Heart left ventricle (tissue), 16 donors: ENCODE measurements around the gene BICRA. TPM values are rescaled to one million over a fixed set of nuclear protein-coding genes. Genes with fewer than 3 reads are reported as not detected.

ENCODE experiments used
- ATAC-seq, 4 donors: fragments of 200-7000 bp; cut with Tn5 transposase; one replicate each; pipeline ENCODE4 v1.9.1; 2020 to 2022; ENCODE audit warnings: moderate library complexity in 4 of 4, mild to moderate bottlenecking in 3 of 4, moderate number of reproducible peaks in 1 of 4
- DNase-seq, 5 donors: peaks; one replicate each; pipeline ENCODE4 v3.0.0-alpha.2; 2020
- H3K27ac ChIP-seq, 12 donors: fragments of 200-600 bp; sonication (generic) in 4 of 12; one replicate each; pipeline versions ENCODE4 v1.5.0 to v1.8.0; 2016 to 2022; ENCODE audit warnings: mild to moderate bottlenecking in 2 of 12
- H3K27me3 ChIP-seq, 9 donors: fragments of 200-600 bp; sonication (generic) in 2 of 9; one replicate each; pipeline versions ENCODE4 v1.5.1 to v1.8.0; 2016 to 2022; ENCODE audit warnings: mild to moderate bottlenecking in 3 of 9
- H3K36me3 ChIP-seq, 9 donors: fragments of 200-600 bp; sonication (generic) in 2 of 9; one replicate each; pipeline versions ENCODE4 v1.5.0 to v1.8.0; 2018 to 2022; ENCODE audit warnings: mild to moderate bottlenecking in 2 of 9
- H3K4me1 ChIP-seq, 12 donors: fragments of 200-600 bp; sonication (generic) in 4 of 12; one replicate each; pipeline versions ENCODE4 v1.5.0 to v1.8.0; 2016 to 2022; ENCODE audit warnings: mild to moderate bottlenecking in 3 of 12
- H3K4me3 ChIP-seq, 12 donors: fragments of 200-600 bp; sonication (generic) in 4 of 12; one replicate each; pipeline versions ENCODE4 v1.5.0 to v1.8.0; 2017 to 2022; ENCODE audit warnings: mild to moderate bottlenecking in 9 of 12, moderate library complexity in 4 of 12
- H3K9me3 ChIP-seq, 12 donors: fragments of 200-600 bp; sonication (generic) in 4 of 12; one replicate each; pipeline versions ENCODE4 v1.5.0 to v1.8.0; 2016 to 2022; ENCODE audit warnings: mild to moderate bottlenecking in 1 of 12
- CTCF ChIP-seq, 12 donors: fragments of 200-600 bp; sonication (generic) in 4 of 12; IDR thresholded peaks; one replicate each; pipeline versions ENCODE4 v1.5.0 to v1.8.0; 2018 to 2022; ENCODE audit warnings: antibody characterized with exemption in 12 of 12, mild to moderate bottlenecking in 5 of 12
- POLR2A ChIP-seq, 2 donors: fragments of 450-650 bp; IDR thresholded peaks; one replicate each; pipeline ENCODE4 v1.6.1; 2017; ENCODE audit warnings: antibody characterized with exemption in 2 of 2, mild to moderate bottlenecking in 2 of 2, moderate library complexity in 2 of 2
- WGBS, 4 donors: extraction: QIAGEN DNeasy Blood & Tissue Kit in 2 of 4; methylation state at CpG; one replicate each; pipeline versions ENCODE4 v1.1.5 to v1.1.7; 2013 to 2018; 5-methylcytosine and 5-hydroxymethylcytosine counted together
- intact Hi-C, 10 donors: fragments of 100-400 bp; cut with DNase I; formaldehyde crosslinking; loops; one replicate each; pipeline versions ENCODE4 v1.11.1 to v1.14.2; 2022
- polyA plus RNA-seq, 2 donors: library from polyadenylated mRNA; stranded (reverse); fragments of 200-250 nt; gene quantifications; one replicate each; pipeline ENCODE4 v1.2.3, GENCODE V29; 2013
- total RNA-seq, 9 donors: library from RNA; depleted of rRNA in 2 of 9; stranded (reverse); fragments of >200 nt in 2 of 9; fragmentation: NEBNext Ultra II Directional in 3 of 9; extraction: Animal tissue kit (Norgen Biotek cat#: 25700) in 3 of 9; gene quantifications; one replicate each; pipeline versions ENCODE4 v1.1.0 to v1.2.4, GENCODE V29; 2016 to 2023
- donor health status: ischemic (EF 13 %, LVEDD 7.1; RV severe dilation, severe dysfunction).
- donor health status: healthy with polysubstance abuse.
- donor health status: DM: no; HTN: yes; CAD: no.
- donor health status: DM: no; HTN: no; CAD: no.
- donor health status: ischemic (EF 25% LVEDD 6.9; RV normal size, moderate dysfunction).
- donor health status: ischemic (EF 25% LVEDD 5.7; RV mildly dilated, moderate dysfunction).
- donor health status: healthy.
- donor health status: DM: yes; HTN: yes; CAD: no.
- donor health status: ischemic (EF 35%, LVEDD 5.7; RV mildly dilated, moderate dysfunction).
- donor health status: nonischemic (EF 11% LVEDD 7.7; RV severe dilation, severe dysfunction).
- donor health status: DM: yes; HTN: yes; CAD: no.
- donor health status: PGD.
- donor health status: ischemic (EF 29% LVEDD 5.4; RV normal size, mild dysfunction).
- donor health status: nonischemic (EF 23%, LVEDD 6.1; RV moderate dilation, normal function).

BICRA gene
- total and polyA plus RNA-seq, 11 donors = 5.3 to 14.5 (median 8.5) TPM

- Histone ChIP-seq H3K27ac (peak overlapping the region in 1 of 12 donors; percentile 28), H3K4me1 (peaks cover 2 to 67% (median 50%) of the 10 kb centered on the region in 12 donors), H3K4me3 (no peak overlapping the region), H3K9me3 (no peaks in the 10 kb centered on the region), H3K27me3 (no peaks in the 10 kb centered on the region), H3K36me3 (peaks cover 0 to 12% (median 0%) of the 10 kb centered on the region in 9 donors)
- 70 to 88% (median 82%) methylated on average over 7 of the region's 7 CpGs for WGBS, 4 donors
- intact Hi-C loops = loop anchor here in 2 of 10 donors (10.0 kb wide), 1 partner anchor 49 kb away; no protein-coding TSS in a partner anchor
- DNase-seq (no peak), ATAC-seq (no peak)
- TF ChIP-seq POLR2A (IDR thresholded peaks at IDR 0.05) = no peak
- no peak for TF ChIP-seq CTCF (IDR thresholded peaks at IDR 0.05)
Measured at GRCh38 chr19:47615714-47616113, 6.8 kb downstream of the BICRA start.

GRCh38 chr19:47618771-47619170, 9.8 kb downstream of the BICRA start:
- 42 to 56% (median 51%) methylated on average over 11 to 14 of the region's 14 CpGs for WGBS, 4 donors
- Histone ChIP-seq H3K36me3 (peaks cover 0 to 14% (median 0%) of the 10 kb centered on the region in 9 donors), H3K27me3 (no peaks in the 10 kb centered on the region), H3K9me3 (no peaks in the 10 kb centered on the region), H3K4me3 (no peak overlapping the region), H3K4me1 (peaks cover 0 to 52% (median 26%) of the 10 kb centered on the region in 12 donors), H3K27ac (peak overlapping the region in 10 of 12 donors; percentile 26 to 88 (median 64))
- no peak for TF ChIP-seq CTCF (IDR thresholded peaks at IDR 0.05)
- TF ChIP-seq POLR2A (IDR thresholded peaks at IDR 0.05) = no peak
- ATAC-seq (peak; percentile 80 to 91 (median 90)), DNase-seq (peak; percentile 70 to 92 (median 85))
- intact Hi-C loops = loop anchor here in 3 of 10 donors (2.0 to 10.0 kb wide), 2 partner anchors 14 to 46 kb away; no protein-coding TSS in a partner anchor

- H3K27me3 ChIP-seq = no peaks in the 10 kb centered on the region
- TF ChIP-seq POLR2A (IDR thresholded peaks at IDR 0.05) (no peak), CTCF (IDR thresholded peaks at IDR 0.05) (no peak)
- intact Hi-C loops = loop anchor here in 5 of 10 donors (2.0 to 10.0 kb wide), 3 partner anchors 13 to 45 kb away; no protein-coding TSS in a partner anchor
- no peaks in the 10 kb centered on the region for H3K9me3 ChIP-seq
- ATAC-seq (no peak), DNase-seq (no peak)
- peaks cover 0 to 57% (median 29%) of the 10 kb centered on the region in 12 donors for H3K4me1 ChIP-seq
- H3K4me3 ChIP-seq = no peak overlapping the region
- peak overlapping the region in 3 of 12 donors; percentile 69 to 88 (median 85) for H3K27ac ChIP-seq
- peaks cover 0 to 10% (median 0%) of the 10 kb centered on the region in 9 donors for H3K36me3 ChIP-seq
- 63 to 71% (median 69%) methylated on average over 6 of the region's 6 CpGs for WGBS, 4 donors
Measured at GRCh38 chr19:47619763-47620162, 10.8 kb downstream of the BICRA start.

GRCh38 chr19:47623151-47623920, 14.4 kb downstream of the BICRA start:
- H3K36me3 ChIP-seq = peaks cover 0 to 8% (median 0%) of the 10 kb centered on the region in 9 donors
- no peaks in the 10 kb centered on the region for H3K27me3 ChIP-seq
- TF ChIP-seq POLR2A (IDR thresholded peaks at IDR 0.05) = no peak
- no peak for TF ChIP-seq CTCF (IDR thresholded peaks at IDR 0.05)
- intact Hi-C loops = loop anchor here in 3 of 10 donors (1.0 to 5.0 kb wide), 2 partner anchors 18 to 39 kb away; no protein-coding TSS in a partner anchor
- WGBS, 4 donors = 63 to 78% (median 73%) methylated on average over 12 of the region's 12 CpGs
- ATAC-seq = peak; percentile 34 to 66 (median 64)
- no peaks in the 10 kb centered on the region for H3K9me3 ChIP-seq
- DNase-seq = peak in 3 of 5 donors; percentile 34 to 73 (median 71)
- H3K4me1 ChIP-seq = peaks cover 0 to 71% (median 35%) of the 10 kb centered on the region in 12 donors
- H3K4me3 ChIP-seq = no peak overlapping the region
- peak overlapping the region in 9 of 12 donors; percentile 13 to 72 (median 44) for H3K27ac ChIP-seq
